SU-DHL-6 (cell line): ENCODE measurements around the gene STAU1.

ENCODE experiments used
- H2AFZ ChIP-seq: fragments of 200-600 bp; sonication (generic); 2 replicates; pipeline ENCODE4 v1.6.1; 2014; ENCODE audit warnings: low read depth, mild to moderate bottlenecking, moderate library complexity, mixed read lengths, antibody characterized with exemption, low read length; ENCODE audit not compliant: severe bottlenecking
- H3F3A ChIP-seq: fragments of 200-600 bp; shearing (Covaris generic); 2 replicates; pipeline ENCODE4 v1.6.0; 2016; ENCODE audit warnings: antibody characterized with exemption, mild to moderate bottlenecking; ENCODE audit not compliant: insufficient read depth
- H3K27ac ChIP-seq: fragments of 200-600 bp; sonication (generic); 2 replicates; pipeline ENCODE4 v1.5.1; 2016; ENCODE audit warnings: low read depth, mild to moderate bottlenecking, low read length, moderate library complexity, mixed read lengths
- H3K27me3 ChIP-seq: fragments of 200-600 bp; sonication (generic), shearing (Covaris generic); 2 replicates; pipeline ENCODE4 v1.6.0; 2014; ENCODE audit warnings: mild to moderate bottlenecking, low read length
- H3K36me3 ChIP-seq: fragments of 200-600 bp; sonication (generic); 2 replicates; pipeline ENCODE4 v1.6.1; 2014; ENCODE audit warnings: mild to moderate bottlenecking, low read length, mixed read lengths
- H3K4me2 ChIP-seq: fragments of 300-600, 200-600 bp; shearing (Covaris generic), sonication (generic); 2 replicates; pipeline ENCODE4 v1.6.0; 2014; ENCODE audit warnings: low read length, low read depth, mild to moderate bottlenecking; ENCODE audit not compliant: poor library complexity, severe bottlenecking
- H3K4me3 ChIP-seq: fragments of 200-600 bp; sonication (generic); 2 replicates; pipeline ENCODE4 v1.5.1; 2014; ENCODE audit warnings: antibody characterized with exemption, low read length, mild to moderate bottlenecking, mixed read lengths; ENCODE audit not compliant: insufficient read depth, poor library complexity, severe bottlenecking
- H3K79me2 ChIP-seq: fragments of 200-600 bp; sonication (generic); 2 replicates; pipeline ENCODE4 v1.6.1; 2014; ENCODE audit warnings: mild to moderate bottlenecking, low read length, moderate library complexity; ENCODE audit not compliant: insufficient read depth
- H3K9ac ChIP-seq: fragments of 200-600 bp; sonication (generic); 2 replicates; pipeline ENCODE4 v1.7.0; 2014; ENCODE audit warnings: mild to moderate bottlenecking, low read length
- H3K9me2 ChIP-seq: fragments of 200-600 bp; sonication (generic); replicated peaks from 2 replicates; pipeline ENCODE4 v1.6.1; 2014; ENCODE audit warnings: low read length; ENCODE audit not compliant: insufficient read depth
- H3K9me3 ChIP-seq: fragments of 200-600 bp; sonication (generic); 2 replicates; pipeline ENCODE4 v1.6.1; 2014; ENCODE audit warnings: low read length, mixed read lengths; ENCODE audit not compliant: insufficient read depth
- H4K20me1 ChIP-seq: fragments of 200-600 bp; sonication (generic); 2 replicates; pipeline ENCODE4 v1.6.1; 2014; ENCODE audit warnings: low read depth, mild to moderate bottlenecking, antibody characterized with exemption, low read length, moderate library complexity, mixed read lengths
- CTCF ChIP-seq: fragments of 200-600 bp; sonication (generic); IDR thresholded peaks from one replicate; pipeline ENCODE4 v1.5.1; 2017; ENCODE audit warnings: antibody characterized with exemption, mild to moderate bottlenecking, low read length, moderate library complexity; ENCODE audit not compliant: insufficient read depth, poor library complexity, severe bottlenecking
- EZH2phosphoT487 ChIP-seq: fragments of 200-600 bp; sonication (generic), shearing (Covaris generic); conservative IDR thresholded peaks from 2 replicates; pipeline ENCODE4 v1.6.1; 2018; ENCODE audit warnings: mild to moderate bottlenecking, antibody characterized with exemption, low read length, moderate library complexity, mixed read lengths

Gene STAU1

GRCh38 chr20:49146442-49147225 is 41.5 kb downstream of the STAU1 start:
- H3K4me3 ChIP-seq, result no peak overlapping the region
- H3K9me3 ChIP-seq, result no peaks in the 10 kb centered on the region
- no peak overlapping the region for H2AFZ ChIP-seq
- H3K9me2 ChIP-seq, result no peaks in the 10 kb centered on the region
- no peaks in the 10 kb centered on the region for H3K27me3 ChIP-seq
- no peak overlapping the region for H3K9ac ChIP-seq
- no peaks in the 10 kb centered on the region for H3F3A ChIP-seq
- peaks cover 23% of the 10 kb centered on the region; the same call in 1 of the 2 replicates for H3K36me3 ChIP-seq
- peaks cover 5% of the 10 kb centered on the region for H3K79me2 ChIP-seq
- H3K27ac ChIP-seq, result no peak overlapping the region
- no peak overlapping the region for H3K4me2 ChIP-seq
- no peak for TF ChIP-seq EZH2phosphoT487
- no peak for TF ChIP-seq CTCF
- H4K20me1 ChIP-seq, result no peaks in the 10 kb centered on the region

GRCh38 chr20:49140834-49141233 is 47.3 kb downstream of the STAU1 start:
- H3K27me3 ChIP-seq, result no peaks in the 10 kb centered on the region
- peaks cover 20% of the 10 kb centered on the region; the same call in 1 of the 2 replicates for H3K79me2 ChIP-seq
- H3F3A ChIP-seq, result no peaks in the 10 kb centered on the region
- H3K9me2 ChIP-seq, result no peaks in the 10 kb centered on the region
- H2AFZ ChIP-seq, result no peak overlapping the region
- no peak overlapping the region for H3K4me2 ChIP-seq
- H3K9me3 ChIP-seq, result no peaks in the 10 kb centered on the region
- no peak overlapping the region for H3K9ac ChIP-seq
- H3K4me3 ChIP-seq, result no peak overlapping the region
- H3K27ac ChIP-seq, result no peak overlapping the region
- TF ChIP-seq CTCF (no peak), EZH2phosphoT487 (no peak)
- H3K36me3 ChIP-seq, result peaks cover 12% of the 10 kb centered on the region; the same call in 1 of the 2 replicates
- no peaks in the 10 kb centered on the region for H4K20me1 ChIP-seq

GRCh38 chr20:49140411-49140810 is 47.7 kb downstream of the STAU1 start:
- Histone ChIP-seq H3K9me2 (no peaks in the 10 kb centered on the region), H3K4me3 (no peak overlapping the region), H3K27me3 (no peaks in the 10 kb centered on the region), H3K9ac (no peak overlapping the region), H3K4me2 (no peak overlapping the region), H3K36me3 (peaks cover 15% of the 10 kb centered on the region; the same call in 1 of the 2 replicates), H4K20me1 (no peaks in the 10 kb centered on the region), H3K79me2 (peaks cover 20% of the 10 kb centered on the region; the same call in 1 of the 2 replicates), H3K9me3 (no peaks in the 10 kb centered on the region), H3K27ac (no peak overlapping the region), H2AFZ (no peak overlapping the region), H3F3A (no peaks in the 10 kb centered on the region)
- TF ChIP-seq EZH2phosphoT487, result no peak
- no peak for TF ChIP-seq CTCF
